HEK293T (cell line): ENCODE measurements around the gene ASPDH.

Experiments
- CTCF ChIA-PET: fragments of 350-600 bp; formaldehyde crosslinking; extraction: SDS; loops from one replicate; lab custom pipeline; 2021; ENCODE audit warnings: antibody characterized with exemption, inconsistent platforms; lab: Yijun Ruan, JAX
- POLR2A ChIA-PET: fragments of 350-600 bp; formaldehyde crosslinking; extraction: SDS; loops from one replicate; lab custom pipeline; 2020; ENCODE audit warnings: antibody characterized with exemption, inconsistent platforms; lab: Yijun Ruan, JAX
- DNase-seq: peaks from one replicate; pipeline ENCODE4 v3.0.0; 2012; ENCODE audit warnings: mixed read lengths; ENCODE audit errors: extremely low spot score
- ARNT ChIP-seq: fragments of 450-650 bp; IDR thresholded peaks from 2 replicates; pipeline ENCODE4 v1.6.1; 2017; ENCODE audit warnings: mild to moderate bottlenecking
- BHLHE40 ChIP-seq: fragments of 450-650 bp; IDR thresholded peaks from 2 replicates; pipeline ENCODE4 v1.6.1; 2016; ENCODE audit warnings: mild to moderate bottlenecking, moderate library complexity, borderline replicate concordance
- CTBP1 ChIP-seq: fragments of 450-650 bp; IDR thresholded peaks from 2 replicates; pipeline ENCODE4 v1.6.1; 2016; ENCODE audit warnings: borderline replicate concordance
- ELF4 ChIP-seq: fragments of 450-650 bp; IDR thresholded peaks from 2 replicates; pipeline ENCODE4 v1.6.1; 2017; ENCODE audit warnings: antibody characterized with exemption
- FOXA1 ChIP-seq: fragments of 450-650 bp; IDR thresholded peaks from 2 replicates; pipeline ENCODE4 v1.6.1; 2016; ENCODE audit warnings: mild to moderate bottlenecking
- FOXK2 ChIP-seq: fragments of 450-650 bp; IDR thresholded peaks from 2 replicates; pipeline ENCODE4 v1.6.1; 2016; ENCODE audit warnings: mild to moderate bottlenecking
- FOXM1 ChIP-seq: fragments of 450-650 bp; IDR thresholded peaks from 2 replicates; pipeline ENCODE4 v1.6.1; 2017; ENCODE audit warnings: mild to moderate bottlenecking, borderline replicate concordance
- HDGF ChIP-seq: fragments of 450-650 bp; IDR thresholded peaks from 2 replicates; pipeline ENCODE4 v1.6.1; 2017; ENCODE audit warnings: antibody characterized with exemption, borderline replicate concordance
- L3MBTL2 ChIP-seq: fragments of 450-650 bp; conservative IDR thresholded peaks from 2 replicates; pipeline ENCODE4 v1.6.1; 2016; ENCODE audit warnings: mild to moderate bottlenecking
- LEF1 ChIP-seq: fragments of 450-650 bp; IDR thresholded peaks from 2 replicates; pipeline ENCODE4 v1.6.1; 2017; ENCODE audit warnings: mild to moderate bottlenecking, borderline replicate concordance
- NFRKB ChIP-seq: fragments of 450-650 bp; IDR thresholded peaks from 2 replicates; pipeline ENCODE4 v1.6.1; 2016; ENCODE audit warnings: mild to moderate bottlenecking, moderate library complexity
- PKNOX1 ChIP-seq: fragments of 450-650 bp; IDR thresholded peaks from 2 replicates; pipeline ENCODE4 v1.6.1; 2016
- SP1 ChIP-seq: fragments of 450-650 bp; IDR thresholded peaks from 2 replicates; pipeline ENCODE4 v1.6.1; 2017
- SUZ12 ChIP-seq: fragments of 450-650 bp; IDR thresholded peaks from 2 replicates; pipeline ENCODE4 v1.6.1; 2016; ENCODE audit warnings: mild to moderate bottlenecking
- TARDBP ChIP-seq: fragments of 450-650 bp; IDR thresholded peaks from 2 replicates; pipeline ENCODE4 v1.6.1; 2016
- ZNF384 ChIP-seq: fragments of 450-650 bp; IDR thresholded peaks from 2 replicates; pipeline ENCODE4 v1.6.1; 2016

Gene ASPDH

GRCh38 chr19:50506700-50507099, 7.0 kb downstream of the ASPDH start:
- DNase-seq: no peak
- ChIA-PET CTCF (no interaction called here), POLR2A (no interaction called here)
- TF ChIP-seq NFRKB: no peak
- TF ChIP-seq FOXK2: no peak
- TF ChIP-seq FOXA1: no peak
- TF ChIP-seq L3MBTL2: no peak
- TF ChIP-seq ELF4: no peak
- TF ChIP-seq BHLHE40: no peak
- TF ChIP-seq CTBP1: no peak
- TF ChIP-seq ARNT: no peak
- no peak for TF ChIP-seq SP1
- TF ChIP-seq PKNOX1: no peak
- TF ChIP-seq FOXM1: no peak
- TF ChIP-seq SUZ12: no peak
- TF ChIP-seq TARDBP: no peak
- TF ChIP-seq HDGF: no peak

GRCh38 chr19:50505856-50506611, 7.7 kb downstream of the ASPDH start:
- CTCF ChIA-PET: no interaction called here
- POLR2A ChIA-PET: no interaction called here
- DNase-seq: no peak
- TF ChIP-seq FOXK2: no peak
- TF ChIP-seq ZNF384: no peak
- TF ChIP-seq TARDBP: no peak
- no peak for TF ChIP-seq PKNOX1
- no peak for TF ChIP-seq SUZ12
- TF ChIP-seq SP1: no peak
- TF ChIP-seq ELF4: no peak
- TF ChIP-seq FOXA1: no peak
- TF ChIP-seq BHLHE40: no peak
- no peak for TF ChIP-seq CTBP1
- TF ChIP-seq FOXM1: no peak
- TF ChIP-seq NFRKB: no peak
- no peak for TF ChIP-seq HDGF
- no peak for TF ChIP-seq LEF1
- TF ChIP-seq ARNT: no peak
- TF ChIP-seq L3MBTL2: no peak

DNA sequence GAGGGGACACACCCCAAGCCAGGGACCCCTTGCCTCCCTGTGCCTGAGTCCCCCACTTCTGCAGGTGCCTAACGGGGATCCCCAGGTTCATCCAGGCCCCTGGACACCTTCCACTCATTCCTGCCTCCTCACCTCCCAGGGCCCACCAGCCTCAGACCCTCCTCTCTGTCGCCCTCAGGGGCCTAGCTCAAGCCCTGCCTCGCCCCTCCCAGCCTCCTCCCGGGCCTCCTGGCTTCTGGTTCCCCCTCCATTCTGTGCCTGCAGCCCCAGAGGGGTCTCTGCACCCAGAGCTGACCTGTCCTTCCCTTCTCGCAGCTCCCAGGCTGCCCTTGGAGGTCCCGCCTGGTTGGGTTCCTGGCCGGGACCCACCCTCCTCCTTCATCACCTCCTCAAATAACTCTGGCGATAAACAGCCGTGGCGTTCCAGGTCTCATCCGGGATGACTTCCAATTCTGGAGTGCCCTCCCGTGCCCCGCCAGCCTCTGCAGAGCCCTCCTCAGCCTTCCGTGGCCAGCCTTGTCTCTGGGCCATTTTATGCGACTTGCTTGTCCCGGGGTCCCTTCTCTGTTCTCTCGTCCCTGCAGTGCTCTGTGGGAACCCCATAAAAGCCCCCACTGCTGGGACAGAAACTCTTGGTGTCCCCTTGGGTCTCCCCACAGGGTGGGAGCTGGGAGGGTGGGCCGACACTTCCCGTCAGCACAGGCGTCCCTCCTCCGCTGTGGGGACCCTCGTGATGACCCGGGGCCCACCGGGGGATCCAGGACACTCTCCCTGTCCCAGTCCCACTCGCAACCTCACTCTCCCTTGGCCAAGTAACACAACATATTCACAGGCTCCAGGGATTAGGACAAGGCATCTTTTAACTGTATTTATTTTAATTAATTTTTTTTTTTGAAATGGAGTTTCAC, 11.9 kb downstream of the ASPDH start:
- POLR2A ChIA-PET: no interaction called here
- TF ChIP-seq FOXK2: no peak
- TF ChIP-seq CTBP1: no peak
- no peak for TF ChIP-seq LEF1
- no peak for TF ChIP-seq BHLHE40
- no peak for TF ChIP-seq NFRKB
- TF ChIP-seq TARDBP: no peak
- TF ChIP-seq ARNT: no peak
- TF ChIP-seq ELF4: no peak
- TF ChIP-seq SUZ12: no peak
- no peak for TF ChIP-seq HDGF
- no peak for TF ChIP-seq L3MBTL2
- TF ChIP-seq FOXA1: no peak
- TF ChIP-seq ZNF384: no peak
- no peak for TF ChIP-seq FOXM1
- TF ChIP-seq SP1: no peak
- TF ChIP-seq PKNOX1: no peak
- CTCF ChIA-PET: no interaction called here
- DNase-seq: no peak

GRCh38 chr19:50501186-50501567, 12.5 kb downstream of the ASPDH start:
- no peak for DNase-seq
- CTCF ChIA-PET: no interaction called here
- no peak for TF ChIP-seq ARNT
- no peak for TF ChIP-seq FOXA1
- TF ChIP-seq FOXM1: no peak
- TF ChIP-seq ELF4: no peak
- TF ChIP-seq L3MBTL2: no peak
- TF ChIP-seq SUZ12: no peak
- TF ChIP-seq LEF1: no peak
- TF ChIP-seq PKNOX1: no peak
- TF ChIP-seq HDGF: no peak
- TF ChIP-seq SP1: no peak
- no peak for TF ChIP-seq CTBP1
- TF ChIP-seq TARDBP: no peak
- TF ChIP-seq NFRKB: no peak
- no peak for TF ChIP-seq ZNF384
- no peak for TF ChIP-seq BHLHE40
- TF ChIP-seq FOXK2: no peak
- POLR2A ChIA-PET: no interaction called here

DNA sequence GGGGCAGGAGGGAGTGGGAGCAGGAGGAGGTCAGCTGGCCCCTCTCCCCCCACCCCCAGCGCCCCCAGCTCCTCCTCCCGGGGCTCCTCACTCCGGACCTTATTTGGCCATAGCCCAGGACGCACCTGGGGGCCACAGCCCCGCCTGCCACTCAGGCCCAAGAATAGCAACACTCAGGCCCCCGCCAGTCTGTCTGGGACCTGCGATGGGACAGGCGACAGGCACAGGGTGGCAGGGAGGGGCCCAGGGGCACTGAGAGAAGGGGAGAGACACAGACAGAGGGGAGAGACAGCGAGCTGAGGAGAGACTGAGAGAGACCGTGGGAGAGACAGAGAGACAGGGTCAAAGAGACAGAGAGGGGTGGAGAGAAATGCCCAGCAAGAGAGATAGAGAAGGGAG, 13.0 kb downstream of the ASPDH start:
- no peak for DNase-seq
- CTCF ChIA-PET: no interaction called here
- POLR2A ChIA-PET: no interaction called here
- no peak for TF ChIP-seq LEF1
- no peak for TF ChIP-seq L3MBTL2
- TF ChIP-seq BHLHE40: no peak
- TF ChIP-seq ZNF384: no peak
- no peak for TF ChIP-seq FOXM1
- TF ChIP-seq CTBP1: no peak
- TF ChIP-seq FOXK2: no peak
- TF ChIP-seq ELF4: no peak
- no peak for TF ChIP-seq PKNOX1
- no peak for TF ChIP-seq FOXA1
- no peak for TF ChIP-seq HDGF
